HTERT RPE-1 (cell line): ENCODE measurements around the gene MAGEA3.
"Not testable (repeated sequence)": the region's sequence is repeated elsewhere in the genome, so short reads cannot be mapped to it uniquely, and the experiment has no call there.

Experiments used
- in situ Hi-C: fragments of 300-500 bp; cut with MboI; formaldehyde crosslinking; loops from 4 replicates; pipeline ENCODE4 v1.14.3; 2020; ENCODE audit warnings: low sequenced_read_pairs

MAGEA3 gene

GRCh38 chrX:152697952-152698931 lies at the start of gene MAGEA3:
Gene MAGEA3, plus strand, starts transcription at chrX:152698794. Its CDS starts 2,039 bp downstream, at chrX:152700833.
- in situ Hi-C loops, result not testable (repeated sequence)

GRCh38 chrX:152652060-152652459 lies 46.5 kb upstream of the MAGEA3 start:
- in situ Hi-C loops, result no loop called here

- in situ Hi-C loops, result no loop called here
These were observed 46.1 kb upstream of the MAGEA3 start for GRCh38 chrX:152652467-152652866.

GRCh38 chrX:152656087-152656486 lies 42.5 kb upstream of the MAGEA3 start:
- in situ Hi-C loops, result no loop called here

GRCh38 chrX:152656890-152657289 lies 41.7 kb upstream of the MAGEA3 start:
- in situ Hi-C loops, result no loop called here

- in situ Hi-C loops, result no loop called here
These were observed 40.3 kb upstream of the MAGEA3 start for GRCh38 chrX:152658302-152658701.

- in situ Hi-C loops, result no loop called here
These were observed 35.5 kb upstream of the MAGEA3 start for GRCh38 chrX:152663086-152663485.

- in situ Hi-C loops, result no loop called here
These were observed 24.5 kb upstream of the MAGEA3 start for GRCh38 chrX:152674135-152674534.

- in situ Hi-C loops, result not testable (repeated sequence)
These were observed 23.9 kb upstream of the MAGEA3 start for GRCh38 chrX:152674652-152675051.

- in situ Hi-C loops, result not testable (repeated sequence)
These were observed 17.6 kb upstream of the MAGEA3 start for GRCh38 chrX:152681012-152681411.

- in situ Hi-C loops, result not testable (repeated sequence)
These were observed 1.8 kb downstream of the MAGEA3 start for GRCh38 chrX:152700390-152700789.

GRCh38 chrX:152706500-152706899 lies 7.9 kb downstream of the MAGEA3 start:
- in situ Hi-C loops, result not testable (repeated sequence)

GRCh38 chrX:152709173-152709572 lies 10.6 kb downstream of the MAGEA3 start, which contains the start of gene CSAG2:
Gene CSAG2, minus strand, starts transcription at chrX:152709273. Its CDS starts 161 bp downstream, at chrX:152709112.
- in situ Hi-C loops, result not testable (repeated sequence)

- in situ Hi-C loops, result not testable (repeated sequence)
These were observed 14.6 kb downstream of the MAGEA3 start for GRCh38 chrX:152713195-152713594.

- in situ Hi-C loops, result not testable (repeated sequence)
These were observed 15.5 kb downstream of the MAGEA3 start, which contains the start of gene MAGEA2B for GRCh38 chrX:152713815-152714787. Gene MAGEA2B, plus strand, starts transcription at chrX:152714628. Its CDS starts 2,479 bp downstream, at chrX:152717107.

- in situ Hi-C loops, result no loop called here
These were observed 26.8 kb downstream of the MAGEA3 start for GRCh38 chrX:152725409-152725808.

- in situ Hi-C loops, result no loop called here
These were observed 34.8 kb downstream of the MAGEA3 start, which contains the start of the genes CSAG1 and MAGEA12 for GRCh38 chrX:152733261-152733975. Gene CSAG1, minus strand, starts transcription at chrX:152733721. Its CDS starts 1,261 bp downstream, at chrX:152732460. Gene MAGEA12, plus strand, starts transcription at chrX:152733757. Its CDS starts 2,405 bp downstream, at chrX:152736162.

- in situ Hi-C loops, result not testable (repeated sequence)
These were observed 35.7 kb downstream of the MAGEA3 start for GRCh38 chrX:152734143-152734858.

- in situ Hi-C loops, result no loop called here
These were observed 36.5 kb downstream of the MAGEA3 start for GRCh38 chrX:152735101-152735500.
